OCI-M2 (cell line): ENCODE measurements around the gene PYGB.
"Not testable (repeated sequence)": the region's sequence is repeated elsewhere in the genome, so short reads cannot be mapped to it uniquely, and the experiment has no call there.

Experiments used
- DNase-seq: peaks from one replicate; lab custom pipeline; 2025; ENCODE audit not compliant: unreplicated experiment; lab: John Stamatoyannopoulos, UW

PYGB gene

DNA sequence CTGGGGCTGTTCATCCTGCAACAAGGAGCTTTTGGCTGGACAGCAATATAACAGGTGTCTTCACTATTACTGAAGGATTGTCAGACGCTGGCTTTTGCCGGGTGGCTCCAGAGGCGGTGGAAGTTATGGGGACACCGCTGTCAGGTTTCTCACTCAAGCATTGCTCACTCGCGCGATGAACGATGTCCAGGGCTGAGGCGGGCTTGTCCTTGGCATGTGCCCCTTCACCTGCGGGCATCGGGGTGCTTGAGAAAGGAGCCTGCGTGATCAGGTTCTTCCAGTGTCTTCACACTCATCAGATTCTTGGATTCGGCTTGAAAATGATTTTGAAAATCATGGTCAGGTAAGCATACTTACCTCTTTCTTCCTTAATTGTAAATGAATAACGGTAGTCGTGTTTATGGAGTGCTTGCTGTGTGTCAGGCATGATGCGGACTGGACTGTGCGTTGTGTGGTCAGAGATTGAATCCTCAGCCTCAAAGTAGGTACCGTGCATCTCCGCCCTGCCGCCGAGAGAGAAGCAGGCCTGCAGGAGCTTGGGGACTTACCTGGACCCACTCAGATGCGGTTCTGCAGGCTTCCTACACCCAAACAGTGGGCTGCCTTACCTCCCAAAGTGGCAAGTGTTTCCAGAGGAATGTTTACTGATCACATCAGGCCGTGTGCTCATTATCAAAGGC lies 18.3 kb upstream of the PYGB start:
- DNase-seq = no peak

DNA sequence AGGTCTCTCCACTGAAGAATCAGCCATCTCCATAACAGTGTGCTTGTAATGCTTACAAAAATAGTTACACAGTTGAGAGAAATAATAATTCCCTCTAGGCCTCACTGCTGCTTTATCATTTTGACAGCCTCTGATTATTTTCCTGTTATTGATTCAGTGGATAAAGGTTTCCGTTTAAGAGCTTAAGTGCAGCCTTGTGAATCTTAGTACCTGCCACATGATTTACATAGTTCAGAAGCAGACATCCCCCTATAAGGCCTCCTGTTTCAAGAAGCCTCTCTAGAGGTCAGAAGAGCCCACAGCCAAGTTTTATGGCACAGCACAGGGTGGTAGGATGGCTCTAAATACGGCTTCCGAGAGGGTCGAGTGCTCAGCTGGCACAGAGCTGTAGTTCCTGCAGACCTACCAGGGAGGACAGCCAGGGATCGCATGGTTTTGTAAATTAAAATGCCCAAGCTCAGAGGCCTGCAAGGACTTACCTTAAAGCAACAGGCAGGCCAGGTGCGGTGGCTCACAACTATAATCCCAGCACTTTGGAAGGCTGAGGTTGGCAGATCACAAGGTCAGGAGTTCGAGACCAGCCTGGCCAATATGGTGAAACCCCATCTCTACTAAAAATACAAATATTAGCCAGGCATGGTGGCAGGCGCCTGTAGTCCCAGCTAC lies 17.6 kb upstream of the PYGB start:
- no peak for DNase-seq

DNA sequence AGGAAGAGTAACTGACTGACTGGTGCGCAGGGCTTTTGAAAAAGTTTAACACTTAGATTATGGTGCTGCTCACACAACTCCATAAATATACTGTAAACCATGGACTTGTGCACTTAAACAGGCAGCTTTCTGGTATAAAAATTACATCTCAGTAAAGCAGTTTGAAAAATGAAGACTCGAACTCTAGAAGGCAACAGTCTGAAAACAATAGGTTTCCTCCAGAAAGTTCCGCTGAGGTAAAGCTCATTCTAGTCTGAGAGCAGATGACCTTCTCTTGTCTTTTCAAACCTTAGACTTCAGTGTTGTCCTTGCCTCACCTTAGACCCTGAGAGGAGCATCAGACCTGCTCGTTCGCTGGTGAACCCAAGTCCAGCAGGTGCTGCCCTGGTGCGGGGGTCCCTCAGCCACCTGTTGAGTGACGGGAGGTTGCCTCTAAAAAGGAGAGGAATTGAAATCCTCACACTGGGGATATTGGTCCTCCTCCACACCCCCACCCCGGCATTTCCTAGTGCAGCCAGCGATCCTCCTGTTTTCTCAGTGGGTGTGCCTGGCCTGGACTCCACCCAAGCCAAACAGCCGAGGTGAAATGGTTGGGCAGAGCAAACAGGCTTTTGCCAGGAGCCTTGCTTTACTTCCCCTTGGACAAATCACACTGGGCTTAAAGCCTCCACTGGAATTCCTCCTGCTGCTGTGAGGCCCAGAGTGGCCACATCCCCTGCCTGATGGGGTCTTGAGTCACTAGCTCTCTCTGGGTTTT lies 14.7 kb upstream of the PYGB start:
- DNase-seq = no peak

DNA sequence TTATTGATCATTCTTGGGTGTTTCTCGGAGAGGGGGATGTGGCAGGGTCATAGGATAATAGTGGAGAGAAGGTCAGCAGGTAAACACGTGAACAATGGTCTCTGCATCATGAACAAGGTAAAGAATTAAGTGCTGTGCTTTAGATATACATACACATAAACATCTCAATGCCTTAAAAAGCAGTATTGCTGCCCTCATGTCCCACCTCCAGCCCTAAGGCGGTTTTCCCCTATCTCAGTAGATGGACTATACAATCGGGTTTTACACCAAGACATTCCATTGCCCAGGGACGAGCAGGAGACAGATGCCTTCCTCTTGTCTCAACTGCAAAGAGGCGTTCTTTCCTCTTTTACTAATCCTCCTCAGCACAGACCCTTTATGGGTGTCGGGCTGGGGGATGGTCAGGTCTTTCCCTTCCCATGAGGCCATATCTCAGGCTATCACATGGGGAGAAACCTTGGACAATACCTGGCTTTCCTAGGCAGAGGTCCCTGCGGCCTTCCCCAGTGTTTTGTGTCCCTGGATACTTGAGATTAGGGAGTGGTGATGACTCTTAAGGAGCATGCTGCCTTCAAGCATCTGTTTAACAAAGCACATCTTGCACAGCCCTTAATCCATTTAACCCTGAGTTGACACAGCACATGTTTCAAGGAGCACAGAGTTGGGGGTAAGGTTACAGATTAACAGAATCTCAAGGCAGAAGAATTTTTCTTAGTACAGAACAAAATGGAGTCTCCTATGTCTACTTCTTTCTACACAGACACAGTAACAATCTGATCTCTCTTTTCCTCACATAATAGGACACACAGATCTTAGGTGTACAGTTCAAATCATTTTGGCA lies 13.7 kb upstream of the PYGB start:
- not testable (repeated sequence) for DNase-seq

DNA sequence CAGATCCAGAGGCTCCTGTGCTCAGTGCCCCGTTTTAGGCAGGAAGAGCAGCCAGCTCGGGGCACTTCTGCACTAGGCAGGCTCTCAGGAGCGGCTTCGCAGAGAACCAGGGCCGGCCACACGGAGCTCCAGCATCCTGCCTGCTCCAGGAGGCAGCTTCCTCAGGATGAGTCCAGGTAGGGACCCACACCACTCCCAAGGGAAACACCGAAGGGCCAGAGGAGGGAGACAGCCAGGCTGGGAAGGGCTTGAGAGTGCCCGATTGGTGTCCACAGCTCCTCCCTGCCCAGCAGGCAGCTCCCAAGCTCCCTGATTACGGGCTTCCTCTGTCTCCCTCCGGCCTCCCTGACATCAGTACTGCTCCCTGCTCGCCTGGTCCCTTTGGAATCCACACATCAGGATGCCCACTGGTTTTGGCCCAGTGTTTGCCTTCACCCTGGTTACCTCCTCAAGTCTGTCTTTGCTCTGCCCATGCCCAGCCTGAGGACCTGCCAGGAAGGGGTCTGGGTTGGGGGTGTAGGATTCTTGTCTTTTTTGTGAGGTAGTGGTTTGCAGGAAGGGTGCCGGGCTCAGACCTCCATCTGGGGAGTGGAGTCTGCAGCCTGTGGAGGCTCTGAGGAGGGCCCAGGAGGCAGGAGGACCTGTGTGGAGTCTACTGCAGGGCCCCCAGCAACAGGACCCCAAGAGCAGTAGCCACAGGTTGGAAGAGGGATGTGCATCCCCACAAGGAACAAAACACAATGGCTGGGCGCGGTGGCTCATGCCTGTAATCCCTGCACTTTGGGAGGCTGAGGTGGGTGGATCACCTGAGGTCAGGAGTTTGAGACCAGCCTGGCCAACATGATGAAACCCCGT lies 11.2 kb upstream of the PYGB start:
- DNase-seq = no peak

DNA sequence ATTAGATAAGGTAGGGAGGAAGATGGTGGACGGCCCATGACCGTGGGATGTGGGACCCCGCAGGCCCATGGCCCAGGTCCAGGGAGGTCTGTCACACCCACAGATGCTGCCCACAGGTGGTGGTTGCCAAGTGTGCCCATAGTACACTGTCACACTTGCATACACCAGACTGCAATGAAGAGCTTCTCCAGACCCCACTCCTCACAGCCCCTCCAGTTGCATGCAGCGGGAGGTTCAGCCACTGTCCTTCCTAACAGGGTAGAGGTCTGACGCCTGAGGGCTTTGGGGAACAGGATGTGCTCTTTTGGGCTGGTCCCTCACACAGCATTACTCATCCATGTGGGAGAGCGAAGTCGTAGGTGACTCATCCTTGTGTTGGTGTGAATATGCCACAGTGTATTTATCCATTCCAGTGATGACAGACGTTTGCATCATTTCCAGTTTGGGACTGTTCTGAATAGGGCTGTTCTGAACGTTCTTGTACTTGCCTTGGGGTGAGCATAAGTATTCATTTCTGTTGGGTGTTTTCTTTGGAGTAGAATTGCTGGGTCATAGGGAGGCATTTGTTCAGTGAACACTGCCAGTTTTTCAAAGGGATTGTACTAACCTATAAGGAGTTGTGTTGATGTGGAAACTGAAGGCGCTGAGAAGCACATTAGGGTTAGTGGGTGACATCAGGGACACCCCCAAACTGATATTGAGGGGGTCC lies 10.1 kb upstream of the PYGB start:
- DNase-seq = no peak

DNA sequence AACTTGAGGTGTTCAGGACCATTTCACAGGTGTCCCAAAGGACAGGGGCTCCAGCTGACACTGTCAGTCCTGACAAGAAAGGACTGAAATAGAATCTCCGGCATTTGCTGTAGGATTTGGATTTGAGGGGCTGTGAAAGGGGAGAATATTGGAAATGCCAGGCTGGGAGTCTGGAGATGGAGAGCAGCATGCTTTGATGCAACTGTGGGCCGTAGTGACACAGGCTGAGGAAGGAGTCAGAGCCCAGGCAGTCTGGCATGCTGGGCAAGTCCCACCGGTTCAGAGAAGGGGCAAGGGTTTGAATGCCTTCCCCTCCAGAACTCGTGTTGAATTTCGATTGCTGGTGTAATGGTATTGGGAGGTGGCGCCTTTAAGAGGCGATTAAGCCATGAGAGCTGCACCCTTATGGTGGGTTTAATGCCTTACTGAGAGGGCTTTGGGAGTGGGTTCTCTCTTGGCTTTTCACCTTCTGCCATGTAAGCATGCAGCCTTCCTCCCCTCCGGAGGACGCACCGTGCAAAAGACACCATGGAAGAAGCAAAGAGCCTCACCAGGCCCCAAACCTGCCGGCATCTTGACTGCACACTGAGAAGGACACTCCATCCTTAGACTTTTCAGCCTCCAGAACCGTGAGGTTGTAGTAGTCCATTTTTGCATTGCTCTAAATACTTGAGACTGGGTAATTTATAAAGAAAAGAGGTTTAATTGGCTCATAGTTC lies 9.4 kb upstream of the PYGB start:
- DNase-seq = no peak

DNA sequence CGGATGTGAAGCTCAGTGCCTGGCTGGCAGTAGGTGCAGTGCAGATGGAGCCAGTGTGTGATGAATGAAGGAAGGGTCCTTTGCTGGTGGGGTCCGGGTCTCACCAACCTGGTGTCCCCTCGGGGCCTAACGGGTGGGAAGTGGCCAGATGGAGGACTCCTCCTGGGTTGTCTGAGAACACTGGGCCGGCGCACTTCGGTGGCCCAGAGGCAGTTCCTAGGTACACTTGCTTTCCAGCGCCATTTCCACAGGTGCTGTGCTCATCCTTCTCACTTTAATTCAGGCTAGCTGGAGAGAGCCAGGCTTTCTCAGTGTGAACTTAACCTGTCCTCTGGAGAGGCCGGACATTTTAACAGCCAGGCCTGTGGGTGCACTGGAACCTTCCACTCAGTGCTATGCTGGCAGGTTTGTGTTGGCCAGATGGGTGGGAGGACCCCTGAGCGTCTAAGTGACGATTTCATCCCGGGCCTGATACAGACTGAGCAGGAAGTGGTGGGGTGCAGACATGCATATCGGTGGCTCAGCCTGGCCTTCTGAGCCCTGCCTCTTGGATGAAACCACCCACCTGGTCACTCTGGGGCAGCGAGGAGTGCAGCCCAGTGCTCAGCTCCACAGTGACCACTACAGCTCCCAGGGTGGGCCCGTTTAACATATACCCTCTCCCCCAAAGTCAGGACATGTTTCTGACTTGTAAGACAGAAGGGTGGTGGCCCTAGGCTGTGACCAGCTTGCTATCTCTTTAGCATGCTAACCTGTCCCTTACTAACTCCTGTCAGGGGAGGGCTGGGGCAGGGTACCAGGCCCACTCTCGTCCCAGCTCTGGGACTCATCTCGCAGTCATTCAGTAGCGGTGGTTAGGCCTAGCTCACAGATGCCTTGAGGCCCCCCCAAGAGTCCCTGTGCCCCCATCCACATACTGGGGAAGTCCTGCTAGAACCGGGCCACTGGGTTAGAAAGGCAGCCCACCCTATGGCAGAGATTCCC lies 8.2 kb upstream of the PYGB start:
- DNase-seq = no peak

DNA sequence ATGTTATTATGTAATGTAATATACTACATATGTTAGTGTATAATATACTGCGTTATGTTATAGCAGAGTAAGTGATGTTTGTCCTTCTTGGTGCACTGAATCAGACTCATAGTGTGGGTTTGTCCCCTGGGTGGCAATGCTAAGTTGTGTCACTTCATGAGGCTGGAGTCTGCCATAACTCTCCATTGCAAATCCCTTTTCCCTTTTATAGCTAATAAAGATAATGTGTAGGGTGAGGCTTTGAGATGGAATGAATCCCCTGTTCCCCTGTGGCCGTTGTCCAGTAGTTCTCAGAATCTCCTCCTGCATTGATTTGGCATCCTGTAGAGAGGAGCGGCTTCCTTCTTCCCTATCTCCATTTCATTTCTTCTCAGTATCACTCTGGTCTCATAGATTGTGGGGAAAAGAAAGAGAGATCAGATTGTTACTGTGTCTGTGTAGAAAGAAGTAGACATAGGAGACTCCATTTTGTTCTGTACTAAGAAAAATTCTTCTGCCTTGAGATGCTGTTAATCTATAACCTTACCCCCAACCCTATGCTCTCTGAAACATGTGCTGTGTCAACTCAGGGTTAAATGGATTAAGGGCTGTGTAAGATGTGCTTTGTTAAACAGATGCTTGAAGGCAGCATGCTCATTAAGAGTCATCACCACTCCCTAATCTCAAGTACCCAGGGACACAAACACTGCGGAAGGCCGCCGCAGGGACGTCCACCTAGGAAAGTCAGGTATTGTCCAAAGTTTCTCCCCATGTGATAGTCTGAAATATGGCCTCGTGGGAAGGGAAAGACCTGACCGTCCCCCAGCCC lies 6.8 kb upstream of the PYGB start:
- not testable (repeated sequence) for DNase-seq

DNA sequence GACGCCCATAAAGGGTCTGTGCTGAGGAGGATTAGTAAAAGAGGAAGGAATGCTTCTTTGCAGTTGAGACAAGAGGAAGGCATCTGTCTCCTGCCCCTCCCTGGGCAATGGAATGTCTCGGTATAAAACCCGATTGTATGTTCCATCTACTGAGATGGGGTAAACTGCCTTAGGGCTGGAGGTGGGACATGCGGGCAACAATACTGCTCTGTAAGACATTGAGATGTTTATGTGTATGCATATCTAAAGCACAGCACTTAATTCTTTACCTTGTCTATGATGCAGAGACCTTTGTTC lies 6.3 kb upstream of the PYGB start:
- not testable (repeated sequence) for DNase-seq

DNA sequence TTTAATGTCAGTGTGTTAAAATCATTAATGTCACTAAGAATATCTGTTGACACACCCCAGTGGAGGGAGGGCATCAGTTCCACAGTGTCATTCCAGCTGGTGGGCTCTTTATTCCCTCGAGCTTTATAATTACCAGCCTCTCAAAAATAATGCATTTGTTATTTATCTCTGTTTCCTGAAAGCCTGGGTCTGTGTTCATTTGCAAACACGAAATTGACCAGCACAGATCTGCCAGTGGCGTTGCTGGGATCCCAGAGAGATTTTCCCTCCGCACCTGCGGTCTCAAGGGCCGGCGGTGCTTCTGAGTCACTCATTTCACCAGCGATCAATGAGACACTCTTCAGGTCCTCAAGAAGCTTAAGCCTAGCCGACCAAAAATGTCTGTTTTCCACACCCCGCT lies 5.7 kb upstream of the PYGB start:
- no peak for DNase-seq

DNA sequence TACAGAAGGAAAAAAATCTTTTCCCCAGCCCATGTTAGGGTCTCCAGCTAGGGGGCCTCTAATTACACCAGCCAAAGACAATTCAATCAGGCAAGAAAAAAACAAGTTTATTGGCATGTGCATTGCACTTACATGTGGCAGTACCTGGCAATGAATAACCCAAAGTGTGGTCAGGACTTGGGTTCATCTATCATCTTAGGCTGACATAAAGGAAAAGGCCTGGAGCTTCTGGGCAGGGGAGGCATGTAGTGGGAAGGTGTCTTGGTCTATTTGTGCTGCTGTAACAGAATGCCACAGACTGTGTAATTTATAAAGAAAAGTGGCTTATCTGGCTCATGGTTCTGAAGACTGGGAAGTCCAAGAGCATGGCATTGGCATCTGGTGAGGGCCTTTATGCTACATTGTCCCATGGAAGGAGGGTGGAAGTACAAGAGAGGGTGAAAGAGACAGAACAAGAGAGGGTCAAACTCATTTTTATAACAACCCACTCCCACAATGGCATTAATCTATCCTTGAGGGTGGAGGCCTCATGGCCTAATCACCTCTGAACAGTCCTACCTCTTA lies 4.4 kb upstream of the PYGB start:
- DNase-seq = no peak

DNA sequence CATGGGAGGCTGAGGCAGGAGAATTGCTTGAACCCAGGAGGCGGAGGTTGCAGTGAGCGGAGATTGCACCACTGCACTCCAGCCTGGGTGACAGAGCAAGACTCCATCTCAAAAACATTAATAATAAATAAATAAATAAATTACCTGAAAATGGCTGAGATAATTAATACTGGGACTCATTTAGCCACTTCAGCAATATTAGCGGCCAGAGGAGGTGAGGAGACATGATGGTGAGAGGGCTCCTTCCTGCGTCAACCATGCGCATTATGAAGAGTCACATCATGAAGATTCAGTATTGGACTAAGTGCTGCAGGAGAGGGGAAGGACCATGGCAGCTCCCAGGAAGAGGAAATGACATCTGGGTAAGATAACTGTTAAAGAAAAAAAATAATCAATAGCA lies 2.9 kb upstream of the PYGB start:
- DNase-seq = no peak

DNA sequence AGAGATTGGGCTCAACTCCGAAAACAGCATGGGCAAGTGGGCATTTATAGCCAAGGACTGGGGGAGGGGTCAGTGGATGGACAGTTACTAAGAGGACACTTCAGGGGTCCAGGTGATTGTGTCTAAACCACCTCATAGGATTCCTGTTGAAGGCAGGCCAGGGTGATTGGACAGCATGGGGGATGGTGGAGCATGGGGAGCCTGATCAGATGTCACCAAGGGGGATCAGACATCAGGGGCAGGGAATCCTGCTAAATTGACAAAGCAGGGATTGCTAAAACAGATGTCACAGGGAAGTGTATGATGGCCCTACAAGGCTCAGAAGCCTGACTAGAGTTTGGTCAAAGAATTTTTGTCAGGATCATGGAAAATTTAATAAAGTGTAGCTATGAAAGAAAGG lies 2.4 kb upstream of the PYGB start:
- no peak for DNase-seq

DNA sequence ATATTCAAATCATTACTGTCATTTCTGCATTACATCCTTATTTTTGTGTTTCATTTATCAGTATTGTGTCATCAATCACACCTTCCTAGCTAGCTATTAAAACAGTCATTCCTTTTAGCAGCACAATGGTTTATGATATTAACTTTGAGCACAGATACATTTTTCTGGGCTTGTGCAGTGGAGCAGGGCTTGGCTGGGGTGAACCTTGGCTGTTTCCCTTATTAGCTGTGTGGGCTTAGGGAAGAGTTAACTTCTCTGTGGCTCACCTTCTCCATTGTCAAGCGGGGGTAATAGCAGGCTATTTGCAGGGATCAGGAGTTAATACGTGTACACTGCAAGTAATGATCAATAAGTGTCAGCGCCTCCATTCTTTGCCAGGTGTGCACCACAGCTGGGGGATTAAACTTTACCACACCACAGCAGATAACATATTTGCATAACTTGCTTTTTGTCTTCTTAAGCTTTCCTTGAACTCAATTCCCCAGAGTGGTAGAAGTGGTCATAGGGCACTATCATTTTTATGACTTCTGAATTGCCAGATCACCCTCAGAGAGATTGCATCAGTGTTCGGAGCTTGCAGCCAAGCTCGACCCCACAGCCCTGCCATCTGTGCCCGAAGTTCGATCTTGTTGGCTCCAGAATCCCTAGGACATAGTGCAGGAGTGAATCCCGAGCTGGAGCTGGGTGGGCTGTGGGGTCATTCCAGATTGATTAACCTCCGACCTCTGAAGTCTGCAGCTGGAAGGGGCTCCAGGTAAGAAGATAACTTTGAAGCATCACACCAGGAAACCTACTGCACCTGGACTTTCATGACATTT lies 1.5 kb upstream of the PYGB start:
- DNase-seq = no peak

DNA sequence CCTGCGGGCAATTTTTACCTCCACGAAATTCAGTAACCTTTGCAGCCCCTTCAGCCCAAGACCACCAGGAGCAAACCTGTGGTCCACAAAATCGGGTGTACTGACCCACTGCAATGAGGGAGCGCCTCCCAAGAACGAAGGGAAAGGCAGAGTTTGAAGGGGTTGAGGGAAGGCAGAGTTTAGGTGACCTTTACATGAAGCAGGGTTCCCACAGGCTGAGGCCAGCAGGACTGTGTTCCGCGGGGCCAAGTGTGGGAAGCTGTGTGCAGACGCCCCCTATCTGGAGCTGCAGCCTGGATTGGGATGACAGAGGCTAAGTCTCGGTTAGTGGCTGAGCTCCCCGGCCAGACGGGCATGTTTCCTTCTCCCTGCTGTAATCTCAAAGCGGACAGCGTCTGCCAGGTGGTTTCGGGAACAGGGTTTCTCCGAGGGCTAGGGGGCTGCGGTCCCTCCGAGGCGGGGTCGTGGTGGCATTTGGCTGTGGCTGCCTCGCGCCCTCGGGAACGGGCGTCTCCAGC lies 826 bp upstream of the PYGB start:
- DNase-seq = no peak
